Measurements from ENCODE around the gene SOD2. TPM values are rescaled to one million over a fixed set of nuclear protein-coding genes. Genes with fewer than 3 reads are reported as not detected.

SOD2 gene
- total and polyA plus RNA-seq, 2 donors (not counting 1 experiment from before 2014, with no cell fraction given) = 66.0 to 94.7 TPM

GRCh38 chr6:159682810-159683209 is 10.2 kb downstream of the SOD2 start:
- Histone ChIP-seq H3K27me3 (replicated peaks in 1 of 4; ENCODE audit: control extremely low read depth in 1 of 4, control insufficient read depth in 3 of 4, insufficient read depth in 4 of 4, low read length in 3 of 4) (no peaks in the 10 kb centered on the region), H3K36me3 (replicated peaks in 1 of 2; ENCODE audit: control extremely low read depth in 1 of 2, control insufficient read depth in 1 of 2, extremely low read depth in 1 of 2, insufficient read depth in 2 of 2, low read length in 1 of 2) (peaks cover 25 to 52% of the 10 kb centered on the region in 2 experiments), H3K27ac (ENCODE audit: low read length in 2 of 2) (no peak overlapping the region), H2AFZ (ENCODE audit: insufficient read depth, low read depth, low read length, poor library complexity, severe bottlenecking) (no peak overlapping the region), H3K79me2 (ENCODE audit: control insufficient read depth, insufficient read depth, low read length) (peaks cover 16% of the 10 kb centered on the region), H3K4me3 (ENCODE audit: control extremely low read depth in 1 of 5, extremely low read depth in 1 of 5, insufficient read depth in 1 of 5, low read depth in 2 of 5, low read length in 4 of 5) (no peak overlapping the region), H3K9me3 (ENCODE audit: control extremely low read depth in 1 of 3, control insufficient read depth in 2 of 3, insufficient read depth in 1 of 3, low read length in 2 of 3) (no peaks in the 10 kb centered on the region), H3K4me2 (replicated peaks; ENCODE audit: low read depth, low read length, poor library complexity, severe bottlenecking) (no peak overlapping the region), H3K9ac (ENCODE audit: low read length) (no peak overlapping the region), H3K4me1 (ENCODE audit: control insufficient read depth in 2 of 2, insufficient read depth in 2 of 2, low read length in 2 of 2) (no peaks in the 10 kb centered on the region), H4K20me1 (ENCODE audit: control insufficient read depth, insufficient read depth, low read length, poor library complexity, severe bottlenecking) (peaks cover 6% of the 10 kb centered on the region)
- ChIA-PET CTCF (interaction anchor here (0.7 kb wide), 1 partner anchor 28 kb away, joined by 3 read pairs; no protein-coding TSS in a partner anchor), POLR2A (interaction anchor here (2.2 kb wide), 1 partner anchor 10 kb away, joined by 6 read pairs; the partner anchor contains the start of gene SOD2)
- Mint-ChIP-seq H3K4me3 (no peak overlapping the region), H3K27me3 (no peaks in the 10 kb centered on the region), H3K27ac (no peak overlapping the region), H3K4me1 (peaks cover 3% of the 10 kb centered on the region), H3K9me3 (ENCODE audit: insufficient read depth) (no peaks in the 10 kb centered on the region)
- no peak for DNase-seq
- no peak for ATAC-seq (ENCODE audit: low read depth)
- intact Hi-C loops (cut with micrococcal nuclease) = no loop called here
- TF ChIP-seq EZH2 (IDR thresholded peaks at IDR 0.05; ENCODE audit: borderline replicate concordance, insufficient read depth, low read depth, low read length, poor library complexity, severe bottlenecking) (no peak), CTCF (IDR thresholded peaks at IDR 0.05) (no peak)
- no CpG with 5 or more reads among the region's 1 CpG for WGBS (ENCODE audit: insufficient coverage)

DNA sequence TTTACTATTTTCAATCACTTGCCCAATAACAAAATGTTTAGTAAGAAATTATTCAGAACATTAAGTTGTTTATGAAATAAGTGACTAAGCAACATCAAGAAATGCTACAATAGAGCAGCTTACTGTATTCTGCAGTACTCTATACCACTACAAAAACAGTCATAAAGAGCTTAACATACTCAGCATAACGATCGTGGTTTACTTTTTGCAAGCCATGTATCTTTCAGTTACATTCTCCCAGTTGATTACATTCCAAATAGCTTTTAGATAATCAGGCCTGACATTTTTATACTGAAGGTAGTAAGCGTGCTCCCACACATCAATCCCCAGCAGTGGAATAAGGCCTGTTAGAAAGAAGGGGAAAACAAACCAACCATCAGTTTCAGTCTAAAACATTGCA is 10.7 kb downstream of the SOD2 start:
- Histone ChIP-seq H3K9me3 (ENCODE audit: control extremely low read depth in 1 of 3, control insufficient read depth in 2 of 3, insufficient read depth in 1 of 3, low read length in 2 of 3) (no peaks in the 10 kb centered on the region), H3K27me3 (replicated peaks in 1 of 4; ENCODE audit: control extremely low read depth in 1 of 4, control insufficient read depth in 3 of 4, insufficient read depth in 4 of 4, low read length in 3 of 4) (no peaks in the 10 kb centered on the region), H3K4me2 (replicated peaks; ENCODE audit: low read depth, low read length, poor library complexity, severe bottlenecking) (no peak overlapping the region), H3K4me3 (ENCODE audit: control extremely low read depth in 1 of 5, extremely low read depth in 1 of 5, insufficient read depth in 1 of 5, low read depth in 2 of 5, low read length in 4 of 5) (no peak overlapping the region), H3K9ac (ENCODE audit: low read length) (no peak overlapping the region), H3K36me3 (replicated peaks in 1 of 2; ENCODE audit: control extremely low read depth in 1 of 2, control insufficient read depth in 1 of 2, extremely low read depth in 1 of 2, insufficient read depth in 2 of 2, low read length in 1 of 2) (peaks cover 25 to 54% of the 10 kb centered on the region in 2 experiments), H3K4me1 (ENCODE audit: control insufficient read depth in 2 of 2, insufficient read depth in 2 of 2, low read length in 2 of 2) (no peaks in the 10 kb centered on the region), H2AFZ (ENCODE audit: insufficient read depth, low read depth, low read length, poor library complexity, severe bottlenecking) (no peak overlapping the region), H3K79me2 (ENCODE audit: control insufficient read depth, insufficient read depth, low read length) (peaks cover 11% of the 10 kb centered on the region), H3K27ac (ENCODE audit: low read length in 2 of 2) (no peak overlapping the region), H4K20me1 (ENCODE audit: control insufficient read depth, insufficient read depth, low read length, poor library complexity, severe bottlenecking) (peaks cover 6% of the 10 kb centered on the region)
- no CpG with 5 or more reads among the region's 3 CpGs for WGBS (ENCODE audit: insufficient coverage)
- ATAC-seq (ENCODE audit: low read depth) = no peak
- no peak overlapping the region for H3K4me3 Mint-ChIP-seq
- intact Hi-C loops (cut with micrococcal nuclease) = no loop called here
- ChIA-PET CTCF (no interaction called here), POLR2A (no interaction called here)
- H3K27me3 Mint-ChIP-seq = no peaks in the 10 kb centered on the region
- no peaks in the 10 kb centered on the region for H3K9me3 Mint-ChIP-seq (ENCODE audit: insufficient read depth)
- H3K27ac Mint-ChIP-seq = no peak overlapping the region
- no peak for DNase-seq
- H3K4me1 Mint-ChIP-seq = peaks cover 3% of the 10 kb centered on the region
- TF ChIP-seq CTCF (IDR thresholded peaks at IDR 0.05) (no peak), EZH2 (IDR thresholded peaks at IDR 0.05; ENCODE audit: borderline replicate concordance, insufficient read depth, low read depth, low read length, poor library complexity, severe bottlenecking) (no peak)

All from B cell (primary cell).